GM18511 (cell line): ENCODE data around the gene HPSE2.

Source experiments
- ATAC-seq: cut with Tn5 transposase; IDR thresholded peaks from one replicate; pipeline ENCODE4 v1.9.1; 2021; ENCODE audit warnings: mild to moderate bottlenecking, moderate library complexity; ENCODE audit not compliant: unreplicated experiment

Gene HPSE2

DNA sequence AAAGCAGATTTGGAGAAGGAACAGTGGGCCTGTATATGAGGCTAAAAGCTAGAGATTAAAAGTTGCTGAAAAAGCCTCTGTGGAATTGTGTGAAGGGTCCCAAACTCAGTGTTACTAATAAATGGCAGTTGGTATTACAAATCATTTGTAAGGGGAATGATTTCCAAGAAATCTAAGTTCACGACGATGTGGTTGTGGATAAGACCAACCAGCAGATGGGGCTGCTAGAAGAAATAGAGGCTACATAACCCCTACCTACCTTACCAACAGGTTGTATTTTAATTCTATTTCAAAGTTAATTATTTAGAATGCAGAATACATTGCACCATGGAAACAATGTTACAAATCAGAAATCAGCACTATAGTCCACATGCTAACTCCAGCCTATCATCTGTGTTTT, 377.1 kb downstream of the HPSE2 start:
- ATAC-seq, result no peak

DNA sequence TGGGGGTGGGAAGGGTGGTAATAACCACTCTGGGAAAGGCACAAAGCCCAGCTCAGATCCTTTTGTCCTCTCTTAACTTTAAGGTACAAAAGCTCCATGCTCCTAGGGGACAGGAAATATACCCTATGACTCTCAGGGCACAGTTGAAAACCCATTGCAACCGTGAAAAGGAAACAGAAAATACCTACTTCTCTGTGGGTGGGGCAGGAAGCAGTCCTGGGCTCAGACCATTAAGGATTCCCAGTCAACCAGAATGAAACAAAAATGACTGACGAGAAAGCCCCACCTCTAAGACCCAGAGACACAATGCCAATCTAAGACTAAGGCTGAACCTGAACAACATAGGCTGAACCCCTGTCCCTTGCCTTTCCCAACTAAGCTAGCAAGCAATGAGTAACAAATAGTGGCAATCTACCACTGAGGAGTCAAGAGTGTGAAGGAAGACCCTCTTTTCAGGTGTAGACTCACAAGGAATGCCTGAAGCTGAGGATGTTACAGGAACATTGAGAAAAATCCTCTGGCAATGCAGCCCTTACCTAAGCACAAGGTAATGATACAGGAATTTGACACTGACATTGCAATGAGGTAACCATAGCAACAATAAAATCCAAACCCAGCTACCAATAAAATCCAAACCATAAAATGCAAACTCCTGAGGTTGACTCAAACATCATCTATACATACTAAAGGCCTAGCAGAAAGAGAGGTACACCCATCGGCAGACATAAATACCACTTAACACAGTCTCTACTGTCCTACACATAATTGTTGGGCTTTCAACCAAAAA, 380.1 kb downstream of the HPSE2 start:
- ATAC-seq, result no peak

DNA sequence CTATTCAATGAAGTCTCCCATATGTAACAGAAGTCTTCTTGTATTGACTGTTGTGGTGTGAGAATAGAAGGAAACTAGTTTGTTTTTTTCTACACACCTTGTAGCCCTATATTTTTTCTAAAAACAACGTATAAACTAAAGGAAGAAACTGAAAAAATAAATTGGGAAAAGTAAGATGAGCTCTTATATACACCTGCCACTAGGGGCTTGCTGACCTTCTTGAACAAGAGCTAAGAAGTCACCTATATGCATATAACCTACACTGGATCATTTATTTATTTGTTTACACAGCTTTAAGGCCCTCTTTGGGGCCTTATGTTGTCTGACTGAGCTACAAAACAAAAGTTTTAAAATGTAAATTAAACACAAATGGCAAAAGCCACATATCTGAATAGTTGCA, 383.0 kb downstream of the HPSE2 start:
- ATAC-seq, result no peak

DNA sequence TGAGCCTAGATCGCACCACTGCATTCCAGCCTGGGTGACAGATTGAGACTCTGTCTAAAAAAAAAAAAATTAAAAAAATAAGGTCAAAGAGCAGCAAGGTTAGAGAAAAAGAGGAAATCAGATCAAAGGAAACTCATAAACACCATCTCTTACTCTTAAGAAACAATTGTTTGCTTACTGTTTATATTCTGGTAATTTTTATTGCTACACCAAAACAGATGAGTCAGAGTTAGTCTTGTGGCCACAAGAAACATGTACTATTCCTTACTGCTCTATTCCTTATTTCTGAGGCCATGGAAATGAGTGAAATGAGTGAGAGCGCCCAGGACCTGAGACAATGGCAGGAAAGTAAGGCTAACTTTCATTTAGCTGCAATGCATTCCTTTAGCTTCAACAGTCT, 387.3 kb downstream of the HPSE2 start:
- no peak for ATAC-seq

GRCh38 chr10:98846787-98847186, 388.9 kb downstream of the HPSE2 start:
- ATAC-seq, result no peak

DNA sequence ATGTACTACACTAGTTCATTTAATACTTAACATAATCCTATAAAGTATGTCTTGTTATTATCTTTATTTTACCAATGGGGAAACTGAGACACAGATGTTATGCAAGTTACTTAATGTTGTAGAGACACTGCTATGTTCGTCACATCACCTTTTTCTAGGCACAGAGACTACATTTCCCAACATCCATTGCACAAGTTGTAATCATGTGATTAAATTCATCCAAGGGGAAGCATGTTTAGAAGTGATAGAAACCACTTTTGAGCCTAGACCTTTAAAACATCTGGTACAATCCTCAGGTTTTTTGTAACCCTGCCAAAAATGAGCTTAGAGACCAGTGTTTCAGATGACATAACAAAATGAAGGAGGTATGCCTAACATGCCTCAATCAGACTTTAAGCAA, 402.1 kb downstream of the HPSE2 start:
- no peak for ATAC-seq

DNA sequence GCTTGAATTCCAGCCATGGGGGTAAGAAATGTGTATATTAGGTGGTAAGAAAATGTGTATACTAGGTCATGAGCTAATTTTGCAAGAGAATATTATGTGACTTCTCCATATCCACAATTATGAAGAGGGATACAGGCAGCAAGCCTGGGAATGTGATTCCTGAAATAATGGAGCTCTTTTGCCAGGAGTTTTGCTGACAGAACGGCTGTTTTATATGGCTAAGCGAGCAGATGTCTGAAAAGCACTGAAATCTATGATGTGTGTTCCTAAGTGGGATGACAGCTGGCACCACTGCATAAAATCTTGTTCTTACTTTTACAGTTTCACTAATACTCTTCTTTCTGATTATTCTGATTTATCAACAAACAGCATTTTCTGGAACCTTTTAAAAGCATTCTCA, 402.9 kb downstream of the HPSE2 start:
- ATAC-seq, result no peak

DNA sequence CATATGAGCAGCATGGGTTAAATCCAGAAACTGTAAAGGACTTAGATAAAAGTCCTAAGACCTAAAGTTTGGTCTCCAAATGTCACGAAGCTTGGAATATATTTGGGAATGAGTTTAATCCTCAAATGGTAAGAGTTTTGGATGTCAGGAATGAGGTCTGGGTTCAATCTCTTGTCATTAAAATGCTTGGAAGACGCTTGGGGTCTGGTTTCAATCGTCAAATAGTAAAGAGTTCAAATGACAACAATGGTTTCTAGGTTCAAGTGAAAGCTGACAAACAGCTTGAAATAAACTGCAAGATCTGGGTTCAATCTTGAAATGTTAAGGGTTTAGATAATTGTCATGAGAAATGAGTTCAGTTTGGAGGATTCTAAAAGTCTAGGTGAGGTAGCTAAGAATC, 403.5 kb downstream of the HPSE2 start:
- no peak for ATAC-seq

DNA sequence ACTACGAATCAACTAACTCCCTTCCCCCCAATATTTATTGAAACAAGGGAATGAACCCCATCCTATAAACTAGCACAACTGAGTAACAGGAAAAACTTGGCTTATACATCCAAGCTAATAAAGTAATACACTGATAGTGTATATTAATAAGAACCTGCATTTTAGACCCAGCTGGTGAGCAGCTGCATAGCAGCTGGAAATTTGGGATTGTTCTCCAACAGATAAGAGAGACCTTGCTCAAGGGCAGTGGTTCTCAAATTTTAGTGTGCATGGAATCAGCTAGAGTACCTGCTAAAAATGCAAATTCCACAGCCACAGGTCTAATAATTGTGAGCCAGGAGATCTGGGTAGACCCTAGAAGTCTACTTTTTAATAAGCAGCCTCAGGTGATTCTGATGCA, 404.3 kb downstream of the HPSE2 start:
- no peak for ATAC-seq

DNA sequence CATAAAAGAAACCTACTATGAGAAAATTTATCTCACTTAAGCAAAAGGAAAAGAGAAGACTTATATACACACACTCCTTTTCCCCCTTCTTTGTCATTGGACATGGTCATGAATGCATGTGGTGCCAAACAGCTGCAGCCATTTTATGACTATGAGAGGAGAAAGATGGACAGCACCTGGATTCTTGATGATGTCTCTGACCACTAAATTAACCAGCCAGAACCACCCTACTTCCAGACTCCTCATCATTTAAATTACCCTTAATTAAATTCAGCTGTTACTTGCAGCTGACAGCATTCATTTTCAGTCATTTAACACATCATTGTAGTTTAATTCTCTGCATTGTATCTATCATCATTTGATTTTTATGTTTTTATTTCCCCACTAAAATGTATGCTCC, 409.9 kb downstream of the HPSE2 start:
- no peak for ATAC-seq

- no peak for ATAC-seq
These were observed 418.3 kb downstream of the HPSE2 start for GRCh38 chr10:98817396-98817795.

- no peak for ATAC-seq
These were observed 420.4 kb downstream of the HPSE2 start for GRCh38 chr10:98815039-98815885.

GRCh38 chr10:98814470-98814869, 421.2 kb downstream of the HPSE2 start:
- no peak for ATAC-seq

GRCh38 chr10:98808282-98808892, 427.3 kb downstream of the HPSE2 start:
- no peak for ATAC-seq

DNA sequence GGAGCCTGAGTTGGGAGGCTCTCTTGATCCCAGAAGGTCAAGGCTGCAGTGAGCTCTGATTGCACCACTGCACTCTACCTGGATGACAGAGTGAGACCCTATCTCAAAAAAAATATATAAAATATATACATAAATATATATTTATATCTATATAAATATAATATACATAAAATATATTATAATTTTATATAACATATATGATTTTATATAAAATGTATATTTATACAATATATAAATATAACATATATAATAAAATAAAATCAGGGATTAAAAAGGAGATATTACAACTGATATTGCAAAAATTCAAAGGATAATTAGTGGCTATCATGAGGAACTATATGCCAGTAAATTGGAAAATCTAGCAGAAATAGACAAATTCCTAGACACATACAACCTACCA, 435.4 kb downstream of the HPSE2 start:
- no peak for ATAC-seq

- ATAC-seq, result no peak
These were observed 440.2 kb downstream of the HPSE2 start for GRCh38 chr10:98795467-98795866.

DNA sequence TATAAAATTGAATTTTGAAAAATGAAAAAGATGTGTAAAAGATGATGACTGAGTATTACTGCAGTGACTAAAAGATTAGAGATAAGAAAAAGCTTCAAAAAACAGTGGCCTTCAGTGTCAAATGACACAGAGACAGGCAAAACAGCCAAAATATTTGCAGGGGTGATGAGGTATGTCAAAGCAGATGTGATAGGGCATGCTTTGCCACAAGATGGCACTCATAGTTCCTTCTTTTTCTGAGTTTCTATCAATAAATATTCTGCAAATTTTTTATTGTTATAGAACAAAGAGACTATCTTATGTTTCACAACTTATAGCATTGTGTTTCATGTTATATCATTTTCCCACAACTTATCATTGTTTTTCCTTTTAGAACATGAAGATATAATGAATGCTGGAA, 444.8 kb downstream of the HPSE2 start:
- ATAC-seq, result no peak

- no peak for ATAC-seq
These were observed 457.3 kb downstream of the HPSE2 start for GRCh38 chr10:98778277-98778759.

DNA sequence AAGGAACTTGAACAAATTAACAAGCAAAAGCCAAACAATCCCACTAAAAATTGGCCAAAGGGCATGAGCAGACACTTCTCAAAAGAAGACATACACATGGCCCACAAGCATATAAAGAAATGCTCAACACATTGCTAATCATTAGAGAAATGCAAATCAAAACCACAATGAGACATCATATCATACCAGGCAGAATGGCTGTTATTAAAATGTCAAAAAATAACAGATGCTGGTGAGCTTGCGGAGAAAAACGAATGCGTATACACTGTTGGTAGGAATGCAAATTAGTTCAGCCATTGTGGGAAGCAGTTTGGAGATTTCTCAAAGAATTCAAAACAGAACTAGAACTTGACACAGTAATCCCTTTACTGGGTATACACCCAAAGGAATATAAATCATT, 477.2 kb downstream of the HPSE2 start:
- no peak for ATAC-seq

DNA sequence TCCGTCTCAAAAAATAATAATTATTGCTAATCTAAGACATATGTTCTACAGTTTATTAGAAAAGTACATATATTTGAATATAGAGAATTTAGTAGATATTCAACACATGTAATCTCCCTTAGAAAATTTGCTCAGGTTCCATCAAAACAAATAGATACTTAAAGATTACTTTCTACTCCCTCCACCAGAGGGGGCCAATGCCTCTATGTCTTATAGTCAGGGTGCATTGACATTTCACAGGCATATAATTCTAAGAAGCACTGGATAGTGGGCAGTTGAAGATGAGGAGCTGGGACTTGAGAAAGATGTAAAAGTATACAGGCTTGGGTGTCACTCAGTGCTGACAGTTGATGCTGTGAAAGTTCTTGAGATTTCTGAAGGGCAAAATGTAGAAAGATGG, 487.4 kb downstream of the HPSE2 start:
- ATAC-seq, result no peak

GRCh38 chr10:98745645-98746044, 490.0 kb downstream of the HPSE2 start:
- ATAC-seq, result no peak

- no peak for ATAC-seq
These were observed 515.1 kb downstream of the HPSE2 start for GRCh38 chr10:98720551-98720950.
